ENCODE data around the gene ARHGAP42. TPM values are rescaled to one million over a fixed set of nuclear protein-coding genes. Genes with fewer than 3 reads are reported as not detected.
"Not testable (repeated sequence)": the region's sequence is repeated elsewhere in the genome, so short reads cannot be mapped to it uniquely, and the experiment has no call there.

ARHGAP42 gene
- total and polyA plus RNA-seq, 4 donors, result 4.1 to 15.8 (median 10.9) TPM

DNA sequence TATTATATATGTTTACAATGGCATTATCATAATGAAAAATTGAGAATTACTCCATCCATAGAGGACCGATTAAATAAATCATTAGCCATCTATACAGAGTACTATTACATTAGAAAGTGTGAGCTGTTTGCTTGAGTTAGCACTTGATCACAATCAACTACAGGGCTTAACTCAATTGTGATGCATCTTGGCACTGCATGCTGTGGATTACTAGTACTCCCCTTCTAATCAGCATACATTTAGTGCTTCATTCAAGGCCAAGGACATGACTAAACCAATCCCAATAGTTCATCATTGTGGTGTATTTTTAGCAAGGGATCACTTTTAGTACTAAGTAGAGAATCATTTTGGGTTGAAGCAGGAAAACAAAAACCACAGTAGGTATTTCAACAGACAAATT, 23.5 kb upstream of the ARHGAP42 start:
- Histone ChIP-seq H3K27ac (ENCODE audit: low read depth in 1 of 2, low read length in 2 of 2) (no peak overlapping the region), H3K27me3 (ENCODE audit: control insufficient read depth in 1 of 2, insufficient read depth in 2 of 2, low read length in 1 of 2) (no peaks in the 10 kb centered on the region), H3K4me3 (ENCODE audit: low read length in 2 of 2) (no peak overlapping the region), H3K36me3 (ENCODE audit: control insufficient read depth in 1 of 2, insufficient read depth in 2 of 2, low read length in 1 of 2) (no peaks in the 10 kb centered on the region), H3K9me3 (ENCODE audit: control insufficient read depth, low read length) (no peaks in the 10 kb centered on the region), H3K4me1 (ENCODE audit: control insufficient read depth in 1 of 2, insufficient read depth in 2 of 2, low read length in 2 of 2) (no peaks in the 10 kb centered on the region)
- intact Hi-C loops (cut with DNase I), result no loop called here
- ATAC-seq (ENCODE audit: low FRiP score), result no peak
- DNase-seq, result no peak
- WGBS, 2 donors, result 85 to 89% methylated on average over 1 of the region's 1 CpG

DNA sequence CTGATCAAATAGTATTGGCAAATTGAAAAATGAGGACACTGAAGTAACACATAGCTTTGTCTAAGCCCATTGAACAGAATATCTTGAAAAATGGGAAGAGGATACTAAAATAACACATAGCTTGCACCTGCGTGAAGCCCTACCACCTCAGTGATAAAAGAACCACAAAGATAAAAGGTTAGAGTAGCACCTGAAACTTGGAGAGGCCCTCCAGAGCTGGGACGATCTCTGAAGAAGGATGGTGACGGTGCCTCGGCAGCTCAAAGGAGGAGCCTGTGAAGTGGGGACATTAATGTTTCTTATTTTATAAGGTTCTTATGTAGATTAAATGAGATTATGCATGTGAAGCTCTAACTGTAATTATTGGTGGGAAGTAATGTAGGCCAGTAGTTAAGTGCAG, 23.1 kb upstream of the ARHGAP42 start:
- intact Hi-C loops (cut with DNase I), result no loop called here
- Histone ChIP-seq H3K4me3 (ENCODE audit: low read length in 2 of 2) (no peak overlapping the region), H3K27me3 (ENCODE audit: control insufficient read depth in 1 of 2, insufficient read depth in 2 of 2, low read length in 1 of 2) (no peaks in the 10 kb centered on the region), H3K4me1 (ENCODE audit: control insufficient read depth in 1 of 2, insufficient read depth in 2 of 2, low read length in 2 of 2) (no peaks in the 10 kb centered on the region), H3K27ac (ENCODE audit: low read depth in 1 of 2, low read length in 2 of 2) (no peak overlapping the region), H3K36me3 (ENCODE audit: control insufficient read depth in 1 of 2, insufficient read depth in 2 of 2, low read length in 1 of 2) (no peaks in the 10 kb centered on the region), H3K9me3 (ENCODE audit: control insufficient read depth, low read length) (no peaks in the 10 kb centered on the region)
- WGBS, 2 donors, result 90 to 91% methylated on average over 4 of the region's 4 CpGs
- DNase-seq (no peak), ATAC-seq (ENCODE audit: low FRiP score) (no peak)

DNA sequence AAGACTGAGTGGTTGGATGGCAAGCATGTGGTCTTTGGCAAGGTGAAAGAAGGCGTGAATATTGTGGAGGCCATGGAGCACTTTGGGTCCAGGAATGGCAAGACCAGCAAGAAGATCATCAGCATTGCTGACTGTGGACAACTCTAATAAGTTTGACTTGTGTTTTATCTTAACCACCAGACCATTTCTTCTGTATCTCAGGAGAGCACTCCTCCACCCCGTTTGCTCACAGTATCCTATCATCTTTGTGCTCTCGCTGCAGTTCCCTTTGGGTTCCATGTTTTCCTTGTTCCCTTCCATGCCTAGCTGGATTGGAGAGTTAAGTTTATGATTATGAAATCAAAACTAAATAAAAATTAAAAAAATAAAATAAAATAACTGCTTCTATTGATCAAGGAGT, 20.3 kb upstream of the ARHGAP42 start:
- intact Hi-C loops (cut with DNase I); ATAC-seq (ENCODE audit: low FRiP score); H3K4me3 ChIP-seq (ENCODE audit: low read length in 2 of 2); H3K9me3 ChIP-seq (ENCODE audit: control insufficient read depth, low read length); H3K27ac ChIP-seq (ENCODE audit: low read depth in 1 of 2, low read length in 2 of 2); H3K36me3 ChIP-seq (ENCODE audit: control insufficient read depth in 1 of 2, insufficient read depth in 2 of 2, low read length in 1 of 2); DNase-seq; H3K4me1 ChIP-seq (ENCODE audit: control insufficient read depth in 1 of 2, insufficient read depth in 2 of 2, low read length in 2 of 2); H3K27me3 ChIP-seq (ENCODE audit: control insufficient read depth in 1 of 2, insufficient read depth in 2 of 2, low read length in 1 of 2): not testable (repeated sequence)
- 94 to 100% methylated on average over 3 of the region's 3 CpGs for WGBS, 2 donors

DNA sequence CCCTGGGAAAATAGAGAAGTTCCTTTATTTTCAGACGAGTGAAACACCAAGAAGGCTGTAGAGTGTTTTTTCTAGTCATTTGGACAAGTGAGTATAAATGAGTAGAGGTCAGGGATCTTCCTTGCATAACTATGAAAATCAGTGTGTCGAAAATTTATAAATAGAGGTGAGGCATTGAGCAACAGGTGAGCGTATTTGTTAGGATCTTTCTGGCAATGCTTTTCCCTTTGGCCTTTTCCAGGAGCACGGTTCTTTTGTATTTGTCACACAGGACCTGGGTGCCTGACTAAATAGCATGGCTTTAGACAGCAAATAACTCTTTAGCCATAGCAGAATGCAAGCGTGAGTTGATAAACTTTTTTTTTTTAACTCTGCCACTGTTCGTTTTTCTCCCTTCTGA, 19.6 kb upstream of the ARHGAP42 start:
- Histone ChIP-seq H3K9me3 (ENCODE audit: control insufficient read depth, low read length) (no peaks in the 10 kb centered on the region), H3K27ac (ENCODE audit: low read depth in 1 of 2, low read length in 2 of 2) (no peak overlapping the region), H3K36me3 (ENCODE audit: control insufficient read depth in 1 of 2, insufficient read depth in 2 of 2, low read length in 1 of 2) (no peaks in the 10 kb centered on the region), H3K4me3 (ENCODE audit: low read length in 2 of 2) (no peak overlapping the region), H3K27me3 (ENCODE audit: control insufficient read depth in 1 of 2, insufficient read depth in 2 of 2, low read length in 1 of 2) (no peaks in the 10 kb centered on the region), H3K4me1 (ENCODE audit: control insufficient read depth in 1 of 2, insufficient read depth in 2 of 2, low read length in 2 of 2) (no peaks in the 10 kb centered on the region)
- intact Hi-C loops (cut with DNase I), result no loop called here
- DNase-seq (no peak), ATAC-seq (ENCODE audit: low FRiP score) (no peak)
- WGBS, 2 donors, result 76 to 81% methylated on average over 6 of the region's 6 CpGs

DNA sequence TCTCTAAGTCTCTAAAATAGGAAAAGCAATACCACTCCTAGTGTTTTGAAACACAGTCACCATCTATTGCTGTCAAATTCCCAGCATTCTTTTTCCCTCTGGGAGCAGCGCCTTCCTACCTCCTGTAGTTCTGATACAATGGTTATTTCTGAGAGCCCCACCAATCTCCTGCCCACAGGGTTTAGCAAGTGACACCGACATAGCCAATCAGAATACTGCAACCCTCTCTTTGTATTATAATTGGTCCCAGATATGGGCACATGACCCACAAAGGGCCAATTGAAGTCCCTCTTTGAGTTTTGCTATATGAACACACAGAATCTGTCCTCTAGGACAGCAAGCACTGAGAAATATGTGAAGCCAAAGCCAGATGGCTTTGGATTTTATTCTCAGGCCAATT, 16.9 kb upstream of the ARHGAP42 start:
- intact Hi-C loops (cut with DNase I), result loop anchor here in 1 of 2 donors (10.0 kb wide), 1 partner anchor 85 kb away; no protein-coding TSS in a partner anchor
- WGBS, 2 donors, result 72 to 77% methylated on average over 2 of the region's 2 CpGs
- no peak overlapping the region for H3K4me3 ChIP-seq (ENCODE audit: low read length in 2 of 2)
- H3K36me3 ChIP-seq (ENCODE audit: control insufficient read depth in 1 of 2, insufficient read depth in 2 of 2, low read length in 1 of 2), result no peaks in the 10 kb centered on the region
- DNase-seq, result no peak
- no peaks in the 10 kb centered on the region for H3K27me3 ChIP-seq (ENCODE audit: control insufficient read depth in 1 of 2, insufficient read depth in 2 of 2, low read length in 1 of 2)
- no peaks in the 10 kb centered on the region for H3K9me3 ChIP-seq (ENCODE audit: control insufficient read depth, low read length)
- H3K27ac ChIP-seq (ENCODE audit: low read depth in 1 of 2, low read length in 2 of 2), result no peak overlapping the region
- no peaks in the 10 kb centered on the region for H3K4me1 ChIP-seq (ENCODE audit: control insufficient read depth in 1 of 2, insufficient read depth in 2 of 2, low read length in 2 of 2)
- no peak for ATAC-seq (ENCODE audit: low FRiP score)

DNA sequence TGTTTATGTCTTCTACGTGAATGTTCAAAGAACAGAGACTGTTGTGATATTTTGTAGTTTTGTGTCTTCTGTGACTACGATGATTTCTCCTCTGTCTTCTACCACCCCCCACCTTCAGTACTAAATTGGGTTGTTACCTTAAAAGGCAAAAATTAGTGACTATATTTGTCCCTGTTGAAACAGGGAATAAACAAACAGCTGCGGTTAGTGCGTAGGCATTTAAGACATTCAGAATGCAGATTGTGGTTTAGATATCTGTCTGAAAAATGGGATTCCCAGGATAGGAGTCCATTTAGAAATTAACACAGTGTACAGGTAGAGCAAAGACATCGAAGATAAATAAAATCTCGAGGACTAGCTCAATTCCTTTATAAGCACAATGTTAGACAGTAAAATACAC, 15.6 kb upstream of the ARHGAP42 start:
- H3K27ac ChIP-seq (ENCODE audit: low read depth in 1 of 2, low read length in 2 of 2), result no peak overlapping the region
- H3K27me3 ChIP-seq (ENCODE audit: control insufficient read depth in 1 of 2, insufficient read depth in 2 of 2, low read length in 1 of 2), result no peaks in the 10 kb centered on the region
- DNase-seq, result no peak
- WGBS, 2 donors, result 90 to 92% methylated on average over 6 of the region's 6 CpGs
- intact Hi-C loops (cut with DNase I), result loop anchor here in 1 of 2 donors (10.0 kb wide), 1 partner anchor 87 kb away; no protein-coding TSS in a partner anchor
- no peaks in the 10 kb centered on the region for H3K4me1 ChIP-seq (ENCODE audit: control insufficient read depth in 1 of 2, insufficient read depth in 2 of 2, low read length in 2 of 2)
- no peaks in the 10 kb centered on the region for H3K9me3 ChIP-seq (ENCODE audit: control insufficient read depth, low read length)
- ATAC-seq (ENCODE audit: low FRiP score), result no peak
- H3K4me3 ChIP-seq (ENCODE audit: low read length in 2 of 2), result no peak overlapping the region
- no peaks in the 10 kb centered on the region for H3K36me3 ChIP-seq (ENCODE audit: control insufficient read depth in 1 of 2, insufficient read depth in 2 of 2, low read length in 1 of 2)

DNA sequence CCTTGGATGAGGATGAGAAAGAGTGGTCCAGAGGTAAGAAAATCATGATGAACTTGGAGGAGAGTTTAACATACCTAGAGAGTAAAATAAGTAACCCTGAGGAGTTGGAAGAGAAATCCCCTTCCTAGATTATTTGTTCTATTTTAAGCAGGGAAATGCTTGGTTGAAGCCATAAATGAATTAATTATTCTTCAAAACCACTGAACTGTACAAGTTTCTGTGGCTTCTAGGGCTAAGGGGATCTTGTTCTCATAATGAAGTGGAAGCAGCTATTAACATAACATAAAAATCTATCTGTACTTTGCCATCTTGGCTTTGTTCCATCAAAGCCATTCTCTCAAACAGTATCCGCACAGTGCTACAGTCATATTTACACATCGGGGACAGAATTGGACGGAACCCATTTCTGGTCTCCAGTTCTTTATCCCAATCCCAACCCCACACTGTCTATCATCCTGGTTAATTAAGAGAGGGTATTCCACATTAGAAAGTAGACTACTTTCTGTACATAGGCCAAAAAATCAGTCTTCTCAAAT, 14.5 kb upstream of the ARHGAP42 start:
- Histone ChIP-seq H3K27ac (ENCODE audit: low read depth in 1 of 2, low read length in 2 of 2) (no peak overlapping the region), H3K36me3 (ENCODE audit: control insufficient read depth in 1 of 2, insufficient read depth in 2 of 2, low read length in 1 of 2) (no peaks in the 10 kb centered on the region), H3K4me3 (ENCODE audit: low read length in 2 of 2) (no peak overlapping the region), H3K9me3 (ENCODE audit: control insufficient read depth, low read length) (no peaks in the 10 kb centered on the region), H3K27me3 (ENCODE audit: control insufficient read depth in 1 of 2, insufficient read depth in 2 of 2, low read length in 1 of 2) (no peaks in the 10 kb centered on the region), H3K4me1 (ENCODE audit: control insufficient read depth in 1 of 2, insufficient read depth in 2 of 2, low read length in 2 of 2) (no peaks in the 10 kb centered on the region)
- DNase-seq, result no peak
- intact Hi-C loops (cut with DNase I), result loop anchor here in 1 of 2 donors (10.0 kb wide), 1 partner anchor 88 kb away; no protein-coding TSS in a partner anchor
- WGBS, 2 donors, result 61% methylated on average over 3 of the region's 3 CpGs
- no peak for ATAC-seq (ENCODE audit: low FRiP score)

DNA sequence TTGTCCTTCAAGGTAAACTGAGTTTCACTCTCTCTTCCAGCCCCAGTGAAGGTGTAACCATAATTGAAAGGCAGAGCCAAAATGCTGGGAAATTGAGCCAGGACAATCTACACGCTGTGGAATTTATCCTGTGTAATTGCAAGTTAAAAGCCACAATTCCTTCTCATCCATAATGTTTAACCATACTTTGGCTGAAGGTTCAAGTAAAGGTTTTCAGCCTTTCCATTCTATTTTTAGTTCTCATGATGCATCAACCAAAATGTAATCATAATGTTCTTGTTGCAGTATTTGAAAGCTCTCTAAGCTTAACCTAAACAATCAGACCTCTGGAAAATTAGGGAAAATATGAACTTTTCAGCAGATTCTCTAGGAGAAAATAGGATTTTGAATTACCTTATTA, 14.0 kb upstream of the ARHGAP42 start:
- no peaks in the 10 kb centered on the region for H3K9me3 ChIP-seq (ENCODE audit: control insufficient read depth, low read length)
- no peak overlapping the region for H3K4me3 ChIP-seq (ENCODE audit: low read length in 2 of 2)
- whole genome bisulfite sequencing, 2 donors, result 81 to 84% methylated on average over 1 of the region's 1 CpG
- H3K4me1 ChIP-seq (ENCODE audit: control insufficient read depth in 1 of 2, insufficient read depth in 2 of 2, low read length in 2 of 2), result no peaks in the 10 kb centered on the region
- intact Hi-C loops (cut with DNase I), result loop anchor here in 1 of 2 donors (10.0 kb wide), 1 partner anchor 88 kb away; no protein-coding TSS in a partner anchor
- no peak overlapping the region for H3K27ac ChIP-seq (ENCODE audit: low read depth in 1 of 2, low read length in 2 of 2)
- ATAC-seq (ENCODE audit: low FRiP score) (no peak), DNase-seq (no peak)
- H3K27me3 ChIP-seq (ENCODE audit: control insufficient read depth in 1 of 2, insufficient read depth in 2 of 2, low read length in 1 of 2), result no peaks in the 10 kb centered on the region
- no peaks in the 10 kb centered on the region for H3K36me3 ChIP-seq (ENCODE audit: control insufficient read depth in 1 of 2, insufficient read depth in 2 of 2, low read length in 1 of 2)

DNA sequence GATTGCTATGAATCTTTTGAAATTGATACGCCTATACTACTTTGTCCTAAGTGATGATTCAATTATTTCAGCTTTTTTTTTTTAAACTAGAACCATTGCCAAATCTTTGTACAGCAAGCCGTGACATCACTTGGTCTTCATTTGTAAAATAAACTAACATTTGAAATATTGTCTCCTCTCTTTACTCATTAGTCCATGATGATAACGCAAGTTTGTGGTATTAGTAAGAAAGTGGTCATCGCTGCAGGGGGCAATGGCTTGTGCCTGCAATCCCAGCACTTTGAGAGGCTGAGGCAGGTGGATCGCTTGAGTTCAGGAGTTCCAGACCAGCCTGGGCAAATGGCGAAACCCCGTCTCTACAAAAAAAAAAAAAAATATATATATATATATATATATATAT, 12.9 kb upstream of the ARHGAP42 start:
- Histone ChIP-seq H3K36me3 (ENCODE audit: control insufficient read depth in 1 of 2, insufficient read depth in 2 of 2, low read length in 1 of 2) (no peaks in the 10 kb centered on the region), H3K27ac (ENCODE audit: low read depth in 1 of 2, low read length in 2 of 2) (no peak overlapping the region), H3K9me3 (ENCODE audit: control insufficient read depth, low read length) (no peaks in the 10 kb centered on the region), H3K27me3 (ENCODE audit: control insufficient read depth in 1 of 2, insufficient read depth in 2 of 2, low read length in 1 of 2) (no peaks in the 10 kb centered on the region), H3K4me1 (ENCODE audit: control insufficient read depth in 1 of 2, insufficient read depth in 2 of 2, low read length in 2 of 2) (no peaks in the 10 kb centered on the region), H3K4me3 (ENCODE audit: low read length in 2 of 2) (no peak overlapping the region)
- ATAC-seq (ENCODE audit: low FRiP score) (no peak), DNase-seq (no peak)
- intact Hi-C loops (cut with DNase I), result loop anchor here in 1 of 2 donors (10.0 kb wide), 1 partner anchor 89 kb away; no protein-coding TSS in a partner anchor
- WGBS, 2 donors, result 98% methylated on average over 7 of the region's 7 CpGs
